ENCODE data around the gene MAOA. TPM values are rescaled to one million over a fixed set of nuclear protein-coding genes. Genes with fewer than 3 reads are reported as not detected.
"Not testable (repeated sequence)": the region's sequence is repeated elsewhere in the genome, so short reads cannot be mapped to it uniquely, and the experiment has no call there.

Gene MAOA
- total RNA-seq, 4 donors from 2014 or later, result 299 to 636 (median 361) TPM

GRCh38 chrX:43664708-43665107 is 8.6 kb downstream of the MAOA start:
- 75% methylated on average over 3 of the region's 3 CpGs for WGBS
- intact Hi-C loops (cut with DNase I), result no loop called here
- no peaks in the 10 kb centered on the region for H3K9me3 ChIP-seq

GRCh38 chrX:43666311-43666912 is 10.3 kb downstream of the MAOA start:
- Histone ChIP-seq H3K4me3 (no peak overlapping the region), H3K27me3 (no peaks in the 10 kb centered on the region), H3K9me3 (no peaks in the 10 kb centered on the region), H3K4me1 (peaks cover 0 to 46% (median 21%) of the 10 kb centered on the region in 4 donors), H3K36me3 (no peaks in the 10 kb centered on the region), H3K27ac (replicated peaks in 1 of 4) (no peak overlapping the region)
- 80% methylated on average over 3 of the region's 3 CpGs for WGBS
- intact Hi-C loops (cut with DNase I), result no loop called here
- TF ChIP-seq POLR2A (IDR thresholded peaks at IDR 0.05; ENCODE audit: low read depth) (no peak), CTCF (IDR thresholded peaks at IDR 0.05) (no peak), EP300 (IDR thresholded peaks at IDR 0.05) (no peak), POLR2AphosphoS5 (IDR thresholded peaks at IDR 0.05) (no peak)
- no peak for DNase-seq (ENCODE audit: extremely low spot score)

More at GRCh38 chrX:43664708-43665107, 8.6 kb downstream of the MAOA start:
- Histone ChIP-seq H3K27me3 (no peaks in the 10 kb centered on the region), H3K27ac (replicated peaks in 1 of 4) (no peak overlapping the region), H3K4me3 (peak overlapping the region in 1 of 4 donors; percentile 7), H3K4me1 (peaks cover 0 to 53% (median 21%) of the 10 kb centered on the region in 4 donors), H3K36me3 (no peaks in the 10 kb centered on the region)
- DNase-seq (ENCODE audit: extremely low spot score), result no peak
- no peak for TF ChIP-seq EP300 (IDR thresholded peaks at IDR 0.05)
- peak in 1 of 2 donors; percentile 5 for TF ChIP-seq POLR2AphosphoS5 (IDR thresholded peaks at IDR 0.05)

- H3K4me3 ChIP-seq; H3K27ac ChIP-seq (replicated peaks in 1 of 4); intact Hi-C loops (cut with DNase I); H3K9me3 ChIP-seq; H3K27me3 ChIP-seq; DNase-seq (ENCODE audit: extremely low spot score); H3K36me3 ChIP-seq: not testable (repeated sequence)
- 79% methylated on average over 18 of the region's 19 CpGs for WGBS
- peaks cover 7 to 53% (median 33%) of the 10 kb centered on the region in 4 donors for H3K4me1 ChIP-seq
Measured at GRCh38 chrX:43675965-43676628, 20.0 kb downstream of the MAOA start.

- intact Hi-C loops (cut with DNase I), result no loop called here
- TF ChIP-seq EP300 (IDR thresholded peaks at IDR 0.05) (no peak), POLR2AphosphoS5 (IDR thresholded peaks at IDR 0.05) (no peak), CTCF (IDR thresholded peaks at IDR 0.05) (no peak), POLR2A (IDR thresholded peaks at IDR 0.05; ENCODE audit: low read depth) (no peak)
- H3K4me3 ChIP-seq, result no peak overlapping the region
- DNase-seq (ENCODE audit: extremely low spot score), result no peak
- H3K27me3 ChIP-seq, result no peaks in the 10 kb centered on the region
- no peak overlapping the region for H3K27ac ChIP-seq (replicated peaks in 1 of 4)
- peaks cover 7 to 58% (median 33%) of the 10 kb centered on the region in 4 donors for H3K4me1 ChIP-seq
- H3K9me3 ChIP-seq, result no peaks in the 10 kb centered on the region
- H3K36me3 ChIP-seq, result no peaks in the 10 kb centered on the region
Measured at GRCh38 chrX:43676971-43677572, 21.0 kb downstream of the MAOA start.

GRCh38 chrX:43677993-43678392 is 21.9 kb downstream of the MAOA start:
- TF ChIP-seq POLR2AphosphoS5 (IDR thresholded peaks at IDR 0.05), result no peak
- no peak for TF ChIP-seq CTCF (IDR thresholded peaks at IDR 0.05)
- TF ChIP-seq POLR2A (IDR thresholded peaks at IDR 0.05; ENCODE audit: low read depth), result no peak
- TF ChIP-seq EP300 (IDR thresholded peaks at IDR 0.05), result no peak
- 76% methylated on average over 2 of the region's 2 CpGs for WGBS
- intact Hi-C loops (cut with DNase I), result no loop called here
- Histone ChIP-seq H3K27me3 (no peaks in the 10 kb centered on the region), H3K27ac (replicated peaks in 1 of 4) (no peak overlapping the region), H3K4me1 (peaks cover 7 to 62% (median 33%) of the 10 kb centered on the region in 4 donors), H3K36me3 (no peaks in the 10 kb centered on the region), H3K4me3 (no peak overlapping the region), H3K9me3 (no peaks in the 10 kb centered on the region)
- no peak for DNase-seq (ENCODE audit: extremely low spot score)

Measured in esophagus muscularis mucosa (tissue), 4 donors.